IPS DF 4.7 (cell line): Measurements from ENCODE around the gene IGFN1.

Source experiments
- DNase-seq: peaks from one replicate; pipeline ENCODE4 v3.0.0-alpha.2; 2013; ENCODE audit warnings: low spot score; ENCODE audit errors: extremely low read depth

The IGFN1 gene

DNA sequence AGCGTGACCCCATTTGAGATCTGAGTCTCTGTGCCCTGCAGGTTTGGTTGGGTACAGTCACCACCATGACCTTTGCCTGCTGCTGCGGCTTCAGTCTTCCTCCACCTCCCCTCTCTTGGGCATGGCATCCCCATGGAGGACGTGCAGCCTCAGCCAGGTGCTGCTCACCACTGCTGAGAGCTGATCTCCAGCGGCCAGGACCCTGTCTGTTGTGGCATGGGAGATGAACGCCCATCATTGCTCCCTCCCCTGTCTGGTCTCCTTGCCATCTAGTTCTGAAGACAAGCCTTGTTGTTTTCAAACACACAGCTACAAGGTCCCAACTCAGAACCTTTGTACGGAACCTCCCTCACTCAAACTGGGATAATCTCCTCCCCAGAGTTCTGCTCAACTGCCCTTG lies 73.4 kb downstream of the IGFN1 start:
- no peak for DNase-seq

- DNase-seq, result no peak
These were observed 73.9 kb downstream of the IGFN1 start for GRCh38 chr1:201264554-201264953.

DNA sequence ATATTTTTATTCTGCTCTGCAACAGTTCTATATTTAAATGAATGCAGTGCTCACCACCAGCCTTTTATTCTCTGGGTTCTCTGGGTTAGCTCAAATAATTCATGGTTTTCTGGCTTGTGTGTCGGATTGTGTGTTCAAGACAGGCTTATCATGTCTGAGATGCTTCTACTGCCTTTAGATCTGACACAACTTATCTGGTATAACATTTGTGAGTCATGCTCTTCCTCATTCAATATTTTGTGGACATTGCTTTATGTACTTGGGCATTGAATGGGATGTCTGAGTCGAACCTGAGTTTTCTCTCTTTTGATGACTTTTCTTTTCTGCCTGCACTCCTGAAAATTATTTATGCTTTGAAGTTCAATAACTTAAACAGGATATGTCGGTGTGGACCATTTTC lies 75.1 kb downstream of the IGFN1 start:
- DNase-seq, result no peak

- no peak for DNase-seq
These were observed 75.7 kb downstream of the IGFN1 start for GRCh38 chr1:201266276-201266675.

DNA sequence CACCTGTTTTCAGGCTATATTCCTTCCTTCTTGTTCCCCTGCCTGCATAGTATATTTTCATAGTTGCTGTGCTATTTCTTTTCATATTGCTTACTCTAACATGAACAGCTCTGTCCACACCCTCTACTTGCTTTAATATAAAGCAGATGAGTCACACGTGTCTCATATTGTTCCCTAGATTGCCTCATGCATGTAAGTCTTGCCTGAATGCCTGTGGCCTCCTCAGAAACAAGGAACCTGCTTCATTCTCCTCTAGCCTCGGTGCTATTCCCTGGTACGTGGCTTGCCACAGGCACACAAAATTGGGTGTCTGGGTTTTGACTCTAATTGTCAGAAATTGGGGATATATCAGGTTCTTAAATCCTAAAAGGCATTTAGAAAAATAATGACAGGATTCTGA lies 76.2 kb downstream of the IGFN1 start:
- no peak for DNase-seq

GRCh38 chr1:201267481-201268229 lies 77.0 kb downstream of the IGFN1 start:
- DNase-seq, result no peak

DNA sequence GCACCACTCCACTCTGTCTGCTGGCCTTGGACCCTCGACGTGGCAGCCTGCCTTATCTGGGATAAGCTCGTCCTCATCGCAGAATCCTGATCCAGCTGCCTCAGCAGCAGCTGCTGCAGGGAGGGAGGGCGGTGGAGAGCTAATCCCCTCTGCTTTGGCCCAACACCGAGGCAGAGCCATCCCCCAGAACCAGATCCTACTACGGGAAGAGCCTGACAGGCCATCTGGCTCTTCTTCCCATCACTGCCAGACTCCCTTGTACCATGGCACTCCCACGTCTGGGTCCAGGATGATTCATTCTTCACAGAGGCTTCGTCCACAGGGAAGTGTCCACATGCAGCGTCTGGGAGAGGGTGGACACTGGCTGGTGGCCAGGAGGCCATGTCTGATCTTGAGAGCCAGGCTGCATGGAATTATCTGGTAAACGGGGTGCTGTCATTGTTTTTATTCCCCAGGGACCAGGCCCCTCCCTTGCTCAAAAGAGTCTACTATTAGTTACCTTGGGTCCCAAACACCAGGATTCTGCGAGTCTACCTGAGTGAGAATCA lies 78.1 kb downstream of the IGFN1 start:
- no peak for DNase-seq

GRCh38 chr1:201269281-201269680 lies 78.7 kb downstream of the IGFN1 start:
- no peak for DNase-seq

- no peak for DNase-seq
These were observed 79.3 kb downstream of the IGFN1 start for GRCh38 chr1:201269900-201270410.

GRCh38 chr1:201270616-201271390 lies 80.2 kb downstream of the IGFN1 start:
- DNase-seq, result no peak

- no peak for DNase-seq
These were observed 82.2 kb downstream of the IGFN1 start for GRCh38 chr1:201272799-201273198.

DNA sequence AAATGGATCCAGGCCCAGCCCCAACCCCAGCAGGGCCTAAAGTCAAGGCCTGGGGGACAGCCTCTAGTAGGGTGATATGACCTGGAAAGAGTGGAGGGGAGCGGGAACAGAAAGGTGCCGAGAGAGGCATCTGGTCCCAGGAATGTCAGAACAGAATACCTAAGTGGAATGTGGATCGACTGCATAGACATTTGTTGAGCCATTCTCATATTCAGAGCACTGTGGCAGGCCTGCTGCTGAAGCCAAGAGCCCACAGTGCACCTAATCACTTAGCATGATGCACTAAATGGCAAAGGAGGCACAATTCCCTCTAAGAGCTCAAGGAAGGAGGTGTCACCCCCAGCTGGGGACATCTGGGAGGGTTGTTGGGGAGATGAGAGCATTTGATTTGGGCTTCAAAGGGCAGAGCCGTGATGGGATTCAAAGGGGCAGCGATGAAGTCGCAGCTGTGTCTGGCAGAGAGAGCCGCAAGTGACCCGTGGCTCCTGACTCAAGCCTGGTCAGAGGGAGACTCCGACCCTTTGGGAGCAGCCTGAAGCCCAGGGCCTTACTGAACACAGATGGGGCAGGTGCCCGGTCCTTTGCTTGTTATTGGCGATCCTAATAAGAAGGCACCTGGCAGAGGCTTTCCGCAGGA lies 84.1 kb downstream of the IGFN1 start:
- DNase-seq, result no peak

DNA sequence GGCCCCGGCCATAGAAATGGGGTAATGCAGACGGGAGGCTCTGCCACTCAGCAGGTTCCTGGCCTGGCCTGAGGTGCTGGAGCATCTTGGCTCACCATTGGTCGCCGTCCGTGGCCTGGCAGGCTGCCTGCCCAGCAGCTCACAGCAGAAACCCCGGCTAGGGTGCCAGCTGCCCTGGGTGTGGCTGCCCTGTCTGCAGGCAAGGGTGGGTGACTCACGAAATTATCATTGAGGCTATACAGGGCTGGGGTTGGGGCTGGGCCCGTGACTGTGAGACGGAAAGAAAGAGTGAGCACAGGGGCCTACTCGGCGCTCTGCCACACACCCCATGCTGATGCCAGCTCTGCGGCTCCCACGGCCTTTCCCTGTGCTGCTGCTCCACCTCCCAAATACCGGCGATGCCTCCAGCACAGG lies 84.6 kb downstream of the IGFN1 start:
- DNase-seq, result no peak

- no peak for DNase-seq
These were observed 86.3 kb downstream of the IGFN1 start for GRCh38 chr1:201276891-201277290.

DNA sequence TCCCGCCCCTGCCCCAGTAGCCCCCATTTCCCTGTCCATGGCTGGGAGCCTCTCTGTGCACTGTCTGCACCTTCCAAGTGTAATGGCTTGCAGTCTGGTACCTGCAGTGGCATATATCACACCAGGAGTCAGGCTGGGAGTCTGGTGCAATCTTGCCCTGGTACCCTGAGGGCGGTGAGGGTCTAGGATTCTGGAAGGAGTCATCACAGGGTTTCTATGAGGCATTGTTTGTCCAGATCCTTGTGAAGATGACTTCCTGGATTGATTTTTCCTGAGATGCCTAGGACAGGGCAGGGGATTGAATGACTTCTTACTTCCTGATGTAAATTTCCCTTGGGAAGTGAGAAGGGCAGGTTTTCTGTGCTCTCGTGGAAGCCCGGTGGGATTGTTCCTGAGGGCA lies 86.8 kb downstream of the IGFN1 start:
- no peak for DNase-seq
